GM18907 (cell line): ENCODE measurements around the gene TOB1.
A peak's percentile ranks its signal among the peaks of the same experiment; 100 is the strongest.
"Not testable (repeated sequence)": the region's sequence is repeated elsewhere in the genome, so short reads cannot be mapped to it uniquely, and the experiment has no call there.

Source experiments
- ATAC-seq: cut with Tn5 transposase; IDR thresholded peaks from one replicate; pipeline ENCODE4 v1.9.1; 2021; ENCODE audit warnings: mild to moderate bottlenecking, moderate library complexity; ENCODE audit not compliant: unreplicated experiment

TOB1 gene

GRCh38 chr17:50868602-50869001 is 2.4 kb upstream of the TOB1 start:
- no peak for ATAC-seq

GRCh38 chr17:50868140-50868438 is 1.9 kb upstream of the TOB1 start:
- ATAC-seq, result no peak

- peak; percentile 42 for ATAC-seq
Observed at GRCh38 chr17:50867363-50868139, 1.4 kb upstream of the TOB1 start.

GRCh38 chr17:50866950-50867362 is 802 bp upstream of the TOB1 start:
- peak; percentile 23 for ATAC-seq

- peak; percentile 11 for ATAC-seq
Observed at GRCh38 chr17:50865868-50866260, 290 bp downstream of the TOB1 start.

- ATAC-seq, result peak; percentile 18
Observed at GRCh38 chr17:50865060-50865867, 890 bp downstream of the TOB1 start.

- no peak for ATAC-seq
Observed at GRCh38 chr17:50864747-50865059, 1.5 kb downstream of the TOB1 start.

- ATAC-seq, result no peak
Observed at GRCh38 chr17:50863931-50864330, 2.2 kb downstream of the TOB1 start.

GRCh38 chr17:50863221-50863843 is 2.8 kb downstream of the TOB1 start:
- no peak for ATAC-seq

GRCh38 chr17:50861822-50862528 is 4.2 kb downstream of the TOB1 start:
- ATAC-seq, result no peak

- no peak for ATAC-seq
Observed at GRCh38 chr17:50861334-50861676, 4.8 kb downstream of the TOB1 start.

GRCh38 chr17:50859727-50860126 is 6.4 kb downstream of the TOB1 start:
- ATAC-seq, result not testable (repeated sequence)

- ATAC-seq, result no peak
Observed at GRCh38 chr17:50858486-50859225, 7.5 kb downstream of the TOB1 start.

- ATAC-seq, result no peak
Observed at GRCh38 chr17:50856431-50856830, 9.7 kb downstream of the TOB1 start.

- ATAC-seq, result no peak
Observed at GRCh38 chr17:50855708-50856330, 10.3 kb downstream of the TOB1 start.

GRCh38 chr17:50853781-50854180 is 12.4 kb downstream of the TOB1 start:
- no peak for ATAC-seq

- ATAC-seq, result no peak
Observed at GRCh38 chr17:50853015-50853615, 13.0 kb downstream of the TOB1 start.

GRCh38 chr17:50850640-50851039 is 15.5 kb downstream of the TOB1 start:
- no peak for ATAC-seq

GRCh38 chr17:50848711-50849110 is 17.4 kb downstream of the TOB1 start:
- ATAC-seq, result no peak

- no peak for ATAC-seq
Observed at GRCh38 chr17:50848039-50848438, 18.1 kb downstream of the TOB1 start.
